Uterus (tissue), 4 donors: ENCODE results near the gene TRAPPC13. TPM values are rescaled to one million over a fixed set of nuclear protein-coding genes. Genes with fewer than 3 reads are reported as not detected.
"Not testable (repeated sequence)": the region's sequence is repeated elsewhere in the genome, so short reads cannot be mapped to it uniquely, and the experiment has no call there.

Experiments
- DNase-seq, 2 donors: peaks; one replicate each; pipeline ENCODE4 v3.0.0-alpha.2; 2019 to 2020
- H3K27ac ChIP-seq, 2 donors: fragments of 200-600 bp; sonication (generic); 1 replicate in 1 of 2; 2 replicates in 1 of 2; pipeline ENCODE4 v1.5.1; 2016 to 2018
- H3K27me3 ChIP-seq, 2 donors: fragments of 200-600 bp; sonication (generic); one replicate each; pipeline ENCODE4 v1.5.1; 2018 to 2019; ENCODE audit warnings: control low read depth in 1 of 2
- H3K36me3 ChIP-seq, 2 donors: fragments of 200-600 bp; sonication (generic); one replicate each; pipeline ENCODE4 v1.5.1; 2019; ENCODE audit warnings: control low read depth in 1 of 2
- H3K4me1 ChIP-seq, 2 donors: fragments of 200-600 bp; sonication (generic); one replicate each; pipeline ENCODE4 v1.5.1; 2018 to 2019; ENCODE audit warnings: control low read depth in 1 of 2
- H3K4me3 ChIP-seq, 2 donors: fragments of 200-600 bp; sonication (generic); 1 replicate in 1 of 2; 2 replicates in 1 of 2; pipeline ENCODE4 v1.5.1; 2018 to 2019; ENCODE audit warnings: mild to moderate bottlenecking in 1 of 2
- H3K9me3 ChIP-seq, 2 donors: fragments of 200-600 bp; sonication (generic); one replicate each; pipeline ENCODE4 v1.5.1; 2019; ENCODE audit warnings: control low read depth in 1 of 2
- POLR2A ChIP-seq, 2 donors: fragments of 450-650 bp; IDR thresholded peaks; one replicate each; pipeline ENCODE4 v1.6.1; 2016; ENCODE audit warnings: antibody characterized with exemption in 2 of 2, mild to moderate bottlenecking in 1 of 2, moderate library complexity in 1 of 2
- intact Hi-C: fragments of 100-400 bp; cut with DNase I; formaldehyde crosslinking; loops from one replicate; pipeline ENCODE4 v1.15.1; 2023; ENCODE audit warnings: low total_unique reads
- total RNA-seq, 4 donors: library from RNA; depleted of rRNA in 3 of 4; stranded (reverse); fragments of >200 nt in 3 of 4; gene quantifications; one replicate each; pipeline versions ENCODE4 v1.1.0 to v1.2.4, GENCODE V29; 2014 to 2023
- TF ChIP-seq, protein P1 (sequence below), 4 experiments: fragments of 200-600 bp in 2 of 4; fragments of 450-650 bp in 2 of 4; sonication (generic) in 2 of 4; IDR thresholded peaks; one replicate each; pipeline ENCODE4 v1.5.1; 2016 to 2019; ENCODE audit warnings: antibody characterized with exemption in 4 of 4, mild to moderate bottlenecking in 2 of 4, moderate library complexity in 1 of 4
- donor health status: DM: yes; HTN: yes; CAD: no.

TRAPPC13 gene, protein sequence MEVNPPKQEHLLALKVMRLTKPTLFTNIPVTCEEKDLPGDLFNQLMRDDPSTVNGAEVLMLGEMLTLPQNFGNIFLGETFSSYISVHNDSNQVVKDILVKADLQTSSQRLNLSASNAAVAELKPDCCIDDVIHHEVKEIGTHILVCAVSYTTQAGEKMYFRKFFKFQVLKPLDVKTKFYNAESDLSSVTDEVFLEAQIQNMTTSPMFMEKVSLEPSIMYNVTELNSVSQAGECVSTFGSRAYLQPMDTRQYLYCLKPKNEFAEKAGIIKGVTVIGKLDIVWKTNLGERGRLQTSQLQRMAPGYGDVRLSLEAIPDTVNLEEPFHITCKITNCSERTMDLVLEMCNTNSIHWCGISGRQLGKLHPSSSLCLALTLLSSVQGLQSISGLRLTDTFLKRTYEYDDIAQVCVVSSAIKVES
- total RNA-seq: 10 to 100 TPM; 13.8 to 48.9 (median 33.6) TPM

DNA sequence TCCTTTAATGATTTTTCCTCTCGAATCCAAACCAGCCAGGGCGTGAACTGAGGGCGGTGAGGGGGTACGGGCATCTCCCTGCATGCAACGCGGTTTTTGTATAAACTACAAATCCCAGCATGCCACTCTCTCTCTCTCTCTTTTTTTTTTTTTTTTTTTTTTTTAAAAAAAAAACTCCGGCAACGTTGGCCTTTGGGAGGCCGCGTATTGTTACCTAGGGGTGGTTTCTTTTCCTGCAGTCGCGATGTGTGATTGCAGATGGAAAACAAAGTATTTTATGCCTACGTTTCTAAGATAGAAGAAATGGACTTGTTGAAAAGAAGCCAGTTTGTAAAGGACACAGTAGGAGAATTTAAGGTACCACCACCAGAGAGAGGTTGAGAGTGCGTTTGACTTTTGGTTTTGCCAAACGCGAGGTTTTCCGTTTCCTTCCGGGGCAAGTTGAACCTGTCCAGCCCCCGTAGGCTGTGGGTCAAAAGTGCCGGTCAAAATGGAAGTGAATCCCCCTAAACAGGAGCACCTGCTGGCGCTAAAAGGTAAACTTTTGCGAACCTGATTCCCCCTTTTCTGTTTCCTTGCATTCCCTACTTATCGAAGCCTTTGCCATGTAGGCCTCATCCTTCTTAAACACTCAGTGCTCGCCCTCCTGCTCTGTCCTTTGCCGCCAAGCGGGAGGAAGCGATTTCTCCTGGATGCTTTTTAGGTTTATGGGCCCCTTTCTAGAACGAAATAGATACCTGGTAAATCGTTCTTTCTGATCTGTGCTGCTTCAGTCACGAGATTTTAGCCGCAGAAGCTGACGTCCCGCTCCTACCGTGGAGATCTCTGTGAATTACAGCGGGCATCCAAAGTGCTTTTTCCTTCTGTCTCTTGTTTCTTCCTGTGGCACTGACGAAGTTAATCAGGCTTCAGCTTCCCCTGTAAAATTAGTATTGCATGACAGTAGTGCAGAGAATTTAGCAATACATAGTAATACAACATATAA lies at the start of gene TRAPPC13, which contains the start of gene SHLD3:
TSS of gene TRAPPC13 (plus strand) at position 457 of the 985 bp plus-strand sequence. CDS start at position 491, 34 bp downstream.
TSS of gene SHLD3 (plus strand) at position 457 of the 985 bp plus-strand sequence. CDS start 4,561 bp downstream, outside the sequence.
- TF ChIP-seq POLR2A (IDR thresholded peaks at IDR 0.05): no peak
- TF ChIP-seq, protein P1, sequence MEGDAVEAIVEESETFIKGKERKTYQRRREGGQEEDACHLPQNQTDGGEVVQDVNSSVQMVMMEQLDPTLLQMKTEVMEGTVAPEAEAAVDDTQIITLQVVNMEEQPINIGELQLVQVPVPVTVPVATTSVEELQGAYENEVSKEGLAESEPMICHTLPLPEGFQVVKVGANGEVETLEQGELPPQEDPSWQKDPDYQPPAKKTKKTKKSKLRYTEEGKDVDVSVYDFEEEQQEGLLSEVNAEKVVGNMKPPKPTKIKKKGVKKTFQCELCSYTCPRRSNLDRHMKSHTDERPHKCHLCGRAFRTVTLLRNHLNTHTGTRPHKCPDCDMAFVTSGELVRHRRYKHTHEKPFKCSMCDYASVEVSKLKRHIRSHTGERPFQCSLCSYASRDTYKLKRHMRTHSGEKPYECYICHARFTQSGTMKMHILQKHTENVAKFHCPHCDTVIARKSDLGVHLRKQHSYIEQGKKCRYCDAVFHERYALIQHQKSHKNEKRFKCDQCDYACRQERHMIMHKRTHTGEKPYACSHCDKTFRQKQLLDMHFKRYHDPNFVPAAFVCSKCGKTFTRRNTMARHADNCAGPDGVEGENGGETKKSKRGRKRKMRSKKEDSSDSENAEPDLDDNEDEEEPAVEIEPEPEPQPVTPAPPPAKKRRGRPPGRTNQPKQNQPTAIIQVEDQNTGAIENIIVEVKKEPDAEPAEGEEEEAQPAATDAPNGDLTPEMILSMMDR (IDR thresholded peaks at IDR 0.05): no peak
- intact Hi-C loops: no loop called here
- H3K4me1 ChIP-seq: peaks cover 0 to 13% of the 10 kb centered on the region in 2 donors
- H3K27ac ChIP-seq: peak within 1 kb of the TSS; percentile 83 to 88
- H3K27me3 ChIP-seq: no peaks in the 10 kb centered on the region
- DNase-seq: peak; percentile 83 to 87
- H3K9me3 ChIP-seq: no peaks in the 10 kb centered on the region
- no peaks in the 10 kb centered on the region for H3K36me3 ChIP-seq
- peak within 1 kb of the TSS; percentile 66 to 91 for H3K4me3 ChIP-seq

DNA sequence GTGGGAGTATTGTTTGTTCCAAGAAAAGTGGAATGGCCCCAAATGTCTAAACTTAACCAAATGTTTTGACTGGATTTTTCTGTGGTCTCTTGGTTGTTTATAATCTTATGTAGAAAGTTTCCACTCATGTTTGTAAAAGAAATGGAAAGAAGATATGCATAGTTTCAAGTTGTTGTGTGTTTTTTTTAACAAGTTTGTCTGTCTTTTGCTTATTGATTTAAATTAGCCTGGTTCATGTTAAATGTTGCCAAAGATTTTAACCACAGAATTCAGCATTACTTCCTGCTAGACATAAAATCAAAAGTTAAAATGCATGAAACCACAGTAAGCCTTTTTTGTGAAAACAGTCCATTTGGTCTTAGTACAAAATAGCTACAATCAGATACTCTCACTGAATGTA lies 47.7 kb upstream of the TRAPPC13 start:
- H3K27ac ChIP-seq: no peak overlapping the region
- H3K36me3 ChIP-seq: no peaks in the 10 kb centered on the region
- no peak for TF ChIP-seq POLR2A (IDR thresholded peaks at IDR 0.05)
- TF ChIP-seq, protein P1 (IDR thresholded peaks at IDR 0.05): no peak
- no peaks in the 10 kb centered on the region for H3K9me3 ChIP-seq
- H3K4me3 ChIP-seq: no peak overlapping the region
- H3K4me1 ChIP-seq: no peaks in the 10 kb centered on the region
- H3K27me3 ChIP-seq: no peaks in the 10 kb centered on the region
- no peak for DNase-seq
- intact Hi-C loops: no loop called here

DNA sequence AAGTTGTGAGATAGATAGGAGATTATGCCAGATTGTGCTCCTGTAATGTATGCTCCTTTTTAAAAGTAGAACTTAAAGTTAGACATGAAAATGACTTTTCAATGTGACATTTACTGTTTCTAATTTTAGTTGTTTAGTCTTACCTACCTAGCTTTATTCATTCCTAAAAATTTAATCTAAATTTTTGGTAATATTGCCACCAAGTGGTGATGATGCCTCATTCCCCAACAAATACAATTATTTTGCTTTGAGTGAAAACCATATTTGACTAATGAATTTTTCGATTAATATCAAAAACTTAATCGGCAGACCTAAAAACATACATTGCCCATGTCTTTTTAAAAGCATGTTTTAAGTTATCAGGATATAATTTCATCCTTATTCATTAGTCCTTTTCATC lies 36.1 kb upstream of the TRAPPC13 start:
- H3K36me3 ChIP-seq: no peaks in the 10 kb centered on the region
- intact Hi-C loops: no loop called here
- no peaks in the 10 kb centered on the region for H3K4me1 ChIP-seq
- H3K27me3 ChIP-seq: no peaks in the 10 kb centered on the region
- H3K4me3 ChIP-seq: no peak overlapping the region
- TF ChIP-seq POLR2A (IDR thresholded peaks at IDR 0.05): no peak
- TF ChIP-seq, protein P1 (IDR thresholded peaks at IDR 0.05): no peak
- H3K9me3 ChIP-seq: no peaks in the 10 kb centered on the region
- H3K27ac ChIP-seq: no peak overlapping the region
- DNase-seq: no peak

DNA sequence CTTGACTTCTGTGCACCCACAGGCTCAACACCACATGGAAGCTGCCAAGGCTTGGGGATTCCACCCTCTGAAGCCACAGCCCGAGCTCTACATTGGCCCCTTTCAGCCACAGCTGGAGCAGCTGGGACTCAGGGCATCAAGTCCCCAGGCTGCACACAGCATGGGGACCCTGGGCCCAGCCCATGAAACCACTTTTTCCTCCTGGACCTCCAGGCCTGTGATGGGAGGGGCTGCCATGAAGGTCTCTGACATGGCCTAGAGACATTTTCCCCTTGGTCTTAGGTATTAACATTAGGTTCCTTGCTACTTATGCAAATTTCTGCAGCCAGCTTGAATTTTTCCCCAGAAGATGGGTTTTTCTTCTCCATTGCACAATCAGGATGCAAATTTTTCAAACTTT lies 23.1 kb upstream of the TRAPPC13 start:
- H3K4me3 ChIP-seq, H3K27me3 ChIP-seq, intact Hi-C loops, H3K9me3 ChIP-seq, H3K4me1 ChIP-seq, H3K27ac ChIP-seq, DNase-seq, H3K36me3 ChIP-seq: not testable (repeated sequence)

DNA sequence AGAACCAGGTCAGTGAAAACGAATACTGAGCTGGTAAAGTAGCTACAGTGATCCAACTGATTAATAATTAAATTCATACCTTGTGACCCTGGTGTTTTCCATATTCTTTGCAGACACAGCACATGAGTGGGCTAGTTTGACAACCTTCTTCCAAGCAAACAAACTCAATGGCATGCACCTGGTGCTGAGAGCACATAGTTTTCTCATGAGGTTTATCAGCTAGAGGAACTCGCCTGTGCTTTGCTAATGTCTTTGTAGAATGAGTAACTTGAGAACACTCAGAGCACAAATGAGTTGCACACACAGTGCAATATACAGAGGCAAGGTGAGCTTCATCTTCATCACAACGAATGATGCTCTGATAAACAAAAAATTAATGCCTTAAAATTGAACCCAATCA lies 13.3 kb upstream of the TRAPPC13 start:
- Histone ChIP-seq H3K4me1 (no peaks in the 10 kb centered on the region), H3K4me3 (no peak overlapping the region), H3K9me3 (no peaks in the 10 kb centered on the region), H3K27me3 (no peaks in the 10 kb centered on the region), H3K36me3 (no peaks in the 10 kb centered on the region), H3K27ac (no peak overlapping the region)
- intact Hi-C loops: no loop called here
- TF ChIP-seq, protein P1 (IDR thresholded peaks at IDR 0.05): no peak
- TF ChIP-seq POLR2A (IDR thresholded peaks at IDR 0.05): no peak
- no peak for DNase-seq
